Progenitor cell of endocrine pancreas (in vitro differentiated cells): ENCODE data around the gene THSD4. TPM values are rescaled to one million over a fixed set of nuclear protein-coding genes. Genes with fewer than 3 reads are reported as not detected.

Experiments used
- DNase-seq: peaks from one replicate; pipeline ENCODE4 v3.0.0; 2021; ENCODE audit warnings: low spot score; ENCODE audit not compliant: unreplicated experiment
- H3K27ac Mint-ChIP-seq: 2 replicates; pipeline ENCODE4 v1.8.0; 2021; ENCODE audit warnings: mild to moderate bottlenecking, moderate library complexity, mixed read lengths
- H3K27me3 Mint-ChIP-seq: 2 replicates; pipeline ENCODE4 v1.8.0; 2021; ENCODE audit warnings: mixed read lengths
- H3K36me3 Mint-ChIP-seq: 2 replicates; pipeline ENCODE4 v1.8.0; 2022; ENCODE audit warnings: mixed read lengths; ENCODE audit not compliant: insufficient read depth
- H3K4me1 Mint-ChIP-seq: 2 replicates; pipeline ENCODE4 v1.8.0; 2021; ENCODE audit warnings: low read depth, mixed read lengths
- H3K4me3 Mint-ChIP-seq: 2 replicates; pipeline ENCODE4 v1.8.0; 2021; ENCODE audit warnings: low read depth, mild to moderate bottlenecking, moderate library complexity, mixed read lengths
- H3K9me3 Mint-ChIP-seq: 2 replicates; pipeline ENCODE4 v1.8.0; 2021; ENCODE audit warnings: low read depth, mixed read lengths
- total RNA-seq: library from RNA; stranded (reverse); gene quantifications from 2 replicates; pipeline ENCODE4 v1.2.1, GENCODE V29; 2021
- TF ChIP-seq, protein P1 (sequence below): fragments of 200-600 bp; sonication (generic); IDR thresholded peaks from one replicate; pipeline ENCODE4 v1.5.0; 2021; ENCODE audit warnings: antibody characterized with exemption, mild to moderate bottlenecking; ENCODE audit not compliant: unreplicated experiment

THSD4 gene
- total RNA-seq, 1 donor from 2014 or later = 6.8 TPM

DNA sequence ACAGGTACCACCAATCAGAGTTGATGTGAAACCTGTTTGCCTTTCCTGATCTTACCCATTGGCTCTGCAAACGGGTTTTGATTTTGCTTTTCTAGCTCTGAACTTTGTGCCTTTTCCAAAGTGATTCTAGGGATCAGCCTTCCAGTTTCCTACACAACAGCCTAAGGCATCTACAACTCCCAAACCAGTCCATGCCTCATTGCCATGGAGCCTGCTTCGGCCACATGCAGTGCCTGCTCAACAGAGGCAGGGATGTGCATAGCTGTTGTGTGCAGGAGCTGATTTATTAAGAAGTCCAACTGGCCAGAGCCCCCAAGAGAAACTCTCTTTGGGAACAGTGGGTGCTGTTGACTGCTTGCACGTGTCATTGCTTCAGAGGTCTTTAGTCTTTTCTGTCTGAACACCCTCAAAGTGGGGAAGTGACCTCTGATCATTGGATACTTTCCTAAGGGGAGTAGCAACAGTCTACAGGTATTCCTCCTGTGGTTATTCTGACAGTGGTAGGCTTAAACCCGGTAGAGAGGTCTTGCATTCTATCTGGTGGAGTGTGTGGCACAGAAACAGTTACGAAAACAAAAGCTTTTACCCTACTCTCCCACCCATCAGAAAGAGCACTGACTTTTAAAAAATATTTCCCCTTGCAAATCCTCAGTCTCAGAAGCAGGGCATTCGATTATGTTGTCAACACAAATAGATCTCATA lies 36.6 kb upstream of the THSD4 start:
- Mint-ChIP-seq H3K4me1 (peaks cover 10% of the 10 kb centered on the region), H3K36me3 (no peaks in the 10 kb centered on the region), H3K27ac (no peak overlapping the region), H3K4me3 (no peak overlapping the region), H3K9me3 (peaks cover 11% of the 10 kb centered on the region), H3K27me3 (peaks cover 3% of the 10 kb centered on the region)
- TF ChIP-seq, protein P1, sequence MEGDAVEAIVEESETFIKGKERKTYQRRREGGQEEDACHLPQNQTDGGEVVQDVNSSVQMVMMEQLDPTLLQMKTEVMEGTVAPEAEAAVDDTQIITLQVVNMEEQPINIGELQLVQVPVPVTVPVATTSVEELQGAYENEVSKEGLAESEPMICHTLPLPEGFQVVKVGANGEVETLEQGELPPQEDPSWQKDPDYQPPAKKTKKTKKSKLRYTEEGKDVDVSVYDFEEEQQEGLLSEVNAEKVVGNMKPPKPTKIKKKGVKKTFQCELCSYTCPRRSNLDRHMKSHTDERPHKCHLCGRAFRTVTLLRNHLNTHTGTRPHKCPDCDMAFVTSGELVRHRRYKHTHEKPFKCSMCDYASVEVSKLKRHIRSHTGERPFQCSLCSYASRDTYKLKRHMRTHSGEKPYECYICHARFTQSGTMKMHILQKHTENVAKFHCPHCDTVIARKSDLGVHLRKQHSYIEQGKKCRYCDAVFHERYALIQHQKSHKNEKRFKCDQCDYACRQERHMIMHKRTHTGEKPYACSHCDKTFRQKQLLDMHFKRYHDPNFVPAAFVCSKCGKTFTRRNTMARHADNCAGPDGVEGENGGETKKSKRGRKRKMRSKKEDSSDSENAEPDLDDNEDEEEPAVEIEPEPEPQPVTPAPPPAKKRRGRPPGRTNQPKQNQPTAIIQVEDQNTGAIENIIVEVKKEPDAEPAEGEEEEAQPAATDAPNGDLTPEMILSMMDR = no peak
- no peak for DNase-seq

GRCh38 chr15:71079208-71080044 lies 35.8 kb upstream of the THSD4 start:
- TF ChIP-seq, protein P1 = no peak
- no peak for DNase-seq
- Mint-ChIP-seq H3K27ac (no peak overlapping the region), H3K9me3 (peaks cover 7% of the 10 kb centered on the region), H3K27me3 (peaks cover 3% of the 10 kb centered on the region), H3K4me3 (no peak overlapping the region), H3K4me1 (peaks cover 10% of the 10 kb centered on the region), H3K36me3 (no peaks in the 10 kb centered on the region)

DNA sequence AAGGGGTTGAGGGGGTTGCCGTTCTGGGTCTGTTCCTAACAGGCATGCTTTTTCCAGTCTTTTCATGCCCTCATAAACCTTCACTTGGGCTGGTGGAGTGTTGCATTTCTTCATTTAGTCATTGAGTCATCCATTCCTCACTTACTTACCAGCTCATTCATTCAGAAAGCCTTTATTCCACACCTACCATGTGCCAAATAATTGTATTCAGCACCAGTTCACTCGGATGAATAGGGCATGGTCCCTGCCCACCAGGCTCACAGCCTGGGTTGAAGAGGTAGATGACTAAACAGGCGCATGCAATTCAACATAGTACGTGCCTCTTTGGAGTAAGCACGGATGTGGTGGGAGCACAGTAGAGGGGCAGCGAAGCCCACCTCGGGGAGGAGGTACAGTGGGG lies 35.1 kb upstream of the THSD4 start:
- no peak overlapping the region for H3K27ac Mint-ChIP-seq
- TF ChIP-seq, protein P1 = no peak
- peaks cover 4% of the 10 kb centered on the region for H3K9me3 Mint-ChIP-seq
- DNase-seq = no peak
- H3K4me3 Mint-ChIP-seq = no peak overlapping the region
- H3K27me3 Mint-ChIP-seq = peaks cover 3% of the 10 kb centered on the region
- H3K4me1 Mint-ChIP-seq = peaks cover 10% of the 10 kb centered on the region
- H3K36me3 Mint-ChIP-seq = no peaks in the 10 kb centered on the region

- Mint-ChIP-seq H3K9me3 (peaks cover 4% of the 10 kb centered on the region), H3K27ac (no peak overlapping the region), H3K27me3 (peaks cover 7% of the 10 kb centered on the region), H3K4me3 (no peak overlapping the region), H3K4me1 (peaks cover 10% of the 10 kb centered on the region), H3K36me3 (no peaks in the 10 kb centered on the region)
- TF ChIP-seq, protein P1 = no peak
- DNase-seq = no peak
These were observed 34.6 kb upstream of the THSD4 start for GRCh38 chr15:71080705-71081104.

- H3K27ac Mint-ChIP-seq = no peak overlapping the region
These were observed 32.5 kb upstream of the THSD4 start for GRCh38 chr15:71082803-71083202.

More at GRCh38 chr15:71082803-71083202, 32.5 kb upstream of the THSD4 start:
- TF ChIP-seq, protein P1 = no peak
- DNase-seq = no peak
- H3K4me1 Mint-ChIP-seq = peaks cover 10% of the 10 kb centered on the region
- H3K36me3 Mint-ChIP-seq = no peaks in the 10 kb centered on the region
- H3K4me3 Mint-ChIP-seq = no peak overlapping the region
- peaks cover 10% of the 10 kb centered on the region for H3K9me3 Mint-ChIP-seq
- H3K27me3 Mint-ChIP-seq = peaks cover 12% of the 10 kb centered on the region
